OCI-LY1 (cell line): Measurements from ENCODE around the gene DMTF1.

Experiments used
- CTCF ChIP-seq: fragments of 200-600 bp; sonication (generic), shearing (Covaris generic); IDR thresholded peaks from 2 replicates; pipeline ENCODE4 v1.5.1; 2017; ENCODE audit warnings: mild to moderate bottlenecking, antibody characterized with exemption, low read length, moderate library complexity, mixed read lengths
- EZH2 ChIP-seq: fragments of 200-600 bp; sonication (generic), shearing (Covaris generic); IDR thresholded peaks from 2 replicates; pipeline ENCODE4 v1.8.0; 2017; ENCODE audit warnings: borderline replicate concordance, mixed run types, mild to moderate bottlenecking, antibody characterized with exemption, low read length, moderate library complexity, mixed read lengths

GRCh38 chr7:87178320-87178719 lies 26.1 kb downstream of the DMTF1 start:
- TF ChIP-seq CTCF (no peak), EZH2 (no peak)
